HTERT RPE-1 (cell line): ENCODE data around the gene XKRX.

ENCODE experiments used
- in situ Hi-C: fragments of 300-500 bp; cut with MboI; formaldehyde crosslinking; loops from 4 replicates; pipeline ENCODE4 v1.14.3; 2020; ENCODE audit warnings: low sequenced_read_pairs

The XKRX gene

GRCh38 chrX:100928660-100929613, at the start of gene XKRX:
TSS of gene XKRX (minus strand) at chrX:100928917. CDS start at chrX:100928304, 613 bp downstream.
- in situ Hi-C loops: no loop called here

GRCh38 chrX:100976211-100976610, 47.5 kb upstream of the XKRX start:
- in situ Hi-C loops: no loop called here

GRCh38 chrX:100975212-100975611, 46.5 kb upstream of the XKRX start:
- in situ Hi-C loops: no loop called here

GRCh38 chrX:100973411-100973810, 44.7 kb upstream of the XKRX start:
- in situ Hi-C loops: no loop called here

- in situ Hi-C loops: no loop called here
These were observed 41.2 kb upstream of the XKRX start for GRCh38 chrX:100969936-100970335.

- in situ Hi-C loops: no loop called here
These were observed 40.7 kb upstream of the XKRX start, which contains the start of gene ARL13A for GRCh38 chrX:100969408-100969807. TSS of gene ARL13A (plus strand) at chrX:100969708. CDS start at chrX:100973690, 3,982 bp downstream.

GRCh38 chrX:100964362-100964761, 35.6 kb upstream of the XKRX start:
- in situ Hi-C loops: no loop called here

GRCh38 chrX:100962811-100963210, 34.1 kb upstream of the XKRX start:
- in situ Hi-C loops: no loop called here

DNA sequence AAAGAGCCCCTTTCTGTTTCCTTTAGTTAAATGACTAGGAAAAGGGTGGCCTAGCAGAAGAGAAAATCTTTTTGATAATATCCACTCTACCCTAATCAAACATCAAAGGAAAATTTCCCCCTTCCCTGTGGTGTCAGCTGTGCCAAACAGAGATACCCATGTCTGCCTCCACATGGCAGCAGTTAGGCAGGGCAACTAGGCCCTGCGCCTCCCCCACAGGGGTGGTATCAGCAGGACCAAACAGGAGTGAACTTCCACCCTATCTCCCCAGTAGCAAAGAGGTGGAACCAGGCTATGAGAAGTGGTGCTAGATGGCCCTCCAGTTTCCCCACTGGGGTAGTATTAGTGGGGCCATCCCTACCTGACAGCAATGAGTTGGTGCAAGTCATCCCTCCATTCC, 19.8 kb upstream of the XKRX start:
- in situ Hi-C loops: no loop called here

- in situ Hi-C loops: no loop called here
These were observed 17.7 kb upstream of the XKRX start for GRCh38 chrX:100946299-100946927.

DNA sequence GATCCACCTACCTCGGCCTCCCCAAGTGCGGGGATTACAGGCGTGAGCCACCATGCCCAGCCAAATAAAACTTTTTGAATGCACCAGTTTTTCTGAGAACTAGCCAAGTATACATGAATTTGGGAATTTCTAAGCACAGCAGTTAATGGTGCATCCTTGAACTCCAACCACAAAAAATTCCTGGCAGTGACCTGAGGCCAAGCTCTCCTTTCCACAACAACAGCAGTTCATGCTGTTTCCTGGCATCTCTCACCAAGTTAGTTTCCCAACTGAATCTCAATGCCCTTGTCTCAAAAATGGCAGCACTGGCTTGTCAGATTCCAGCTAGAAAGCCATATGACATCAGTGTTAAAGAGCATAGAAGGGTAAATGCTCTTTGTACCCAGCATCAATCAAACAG, 15.9 kb upstream of the XKRX start:
- in situ Hi-C loops: no loop called here

DNA sequence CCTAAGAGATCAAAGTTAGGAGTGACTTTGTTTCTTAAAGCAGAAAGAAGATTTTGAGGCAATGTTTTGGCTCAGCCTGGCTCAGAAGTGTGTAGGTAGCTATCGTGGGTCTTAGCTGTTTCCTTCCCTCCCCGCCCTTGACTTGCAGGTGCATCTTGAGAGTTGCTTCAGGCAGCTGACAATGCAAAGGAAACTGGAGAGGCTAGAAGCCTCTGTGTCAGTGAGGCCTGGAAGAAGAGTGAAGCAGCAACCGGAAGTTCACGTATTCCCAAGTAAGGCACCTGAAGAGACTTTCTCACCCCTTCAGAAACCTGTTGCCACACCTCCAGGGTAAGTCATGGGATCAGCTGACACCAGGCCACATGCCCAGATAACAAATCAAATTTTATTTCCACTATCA, 10.6 kb upstream of the XKRX start:
- in situ Hi-C loops: no loop called here

DNA sequence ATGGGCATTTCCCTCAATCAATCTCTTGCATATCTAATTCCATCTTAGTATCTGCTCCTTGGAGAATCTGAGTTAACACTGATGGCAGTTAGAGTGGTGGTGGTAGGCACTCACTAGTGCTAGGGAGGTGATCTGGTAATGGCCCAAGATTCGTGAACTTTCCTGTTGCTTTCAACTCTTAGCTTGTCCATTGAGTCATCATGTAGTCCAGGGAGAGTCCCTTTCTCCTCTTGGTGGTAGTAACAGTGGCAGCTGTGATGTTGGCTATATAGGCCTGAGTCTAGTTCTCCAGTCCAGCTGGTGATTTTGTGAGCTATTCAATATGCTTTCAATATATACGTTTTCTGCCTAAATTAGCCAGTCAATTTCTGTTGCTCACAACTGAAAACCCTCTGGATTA, 7.0 kb upstream of the XKRX start:
- in situ Hi-C loops: no loop called here

DNA sequence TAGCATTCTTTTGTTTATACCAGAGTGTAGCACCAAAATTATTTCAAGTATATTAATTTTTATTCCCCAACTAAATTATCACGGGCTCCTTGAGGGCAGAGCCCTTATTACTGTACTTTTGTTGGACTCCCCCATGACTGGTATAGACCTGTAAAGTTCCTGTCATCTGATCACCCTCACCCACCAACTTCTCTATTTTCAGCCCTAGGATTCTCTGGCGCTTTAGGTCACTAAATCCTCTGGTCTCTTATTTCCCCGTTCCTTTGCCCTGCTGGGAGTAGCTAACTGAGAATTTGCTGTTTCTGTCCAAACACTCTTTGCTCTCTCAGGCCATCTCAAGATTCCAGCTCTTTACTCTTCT, 3.2 kb upstream of the XKRX start:
- in situ Hi-C loops: no loop called here

- in situ Hi-C loops: no loop called here
These were observed 2.7 kb upstream of the XKRX start for GRCh38 chrX:100931218-100931924.

DNA sequence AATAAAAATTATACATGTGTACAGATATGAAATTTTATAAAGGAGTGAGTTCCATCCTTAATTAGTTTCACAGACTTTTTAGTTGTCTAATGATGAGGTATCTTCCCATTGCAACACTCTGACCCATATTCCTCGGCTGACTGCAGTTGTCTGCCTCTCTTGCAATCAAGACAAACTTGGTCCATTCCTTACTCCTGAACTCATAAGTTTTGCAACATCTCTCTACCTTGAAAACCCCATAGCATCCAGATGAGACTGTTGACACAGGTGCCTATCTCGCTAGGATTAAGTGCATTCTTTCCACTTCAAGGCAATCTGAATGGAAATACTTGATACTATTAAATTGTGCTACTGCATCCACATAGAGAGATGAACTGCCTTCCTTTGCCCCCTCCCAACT, 2.3 kb downstream of the XKRX start:
- in situ Hi-C loops: no loop called here

- in situ Hi-C loops: no loop called here
These were observed 4.3 kb downstream of the XKRX start for GRCh38 chrX:100924375-100924774.

DNA sequence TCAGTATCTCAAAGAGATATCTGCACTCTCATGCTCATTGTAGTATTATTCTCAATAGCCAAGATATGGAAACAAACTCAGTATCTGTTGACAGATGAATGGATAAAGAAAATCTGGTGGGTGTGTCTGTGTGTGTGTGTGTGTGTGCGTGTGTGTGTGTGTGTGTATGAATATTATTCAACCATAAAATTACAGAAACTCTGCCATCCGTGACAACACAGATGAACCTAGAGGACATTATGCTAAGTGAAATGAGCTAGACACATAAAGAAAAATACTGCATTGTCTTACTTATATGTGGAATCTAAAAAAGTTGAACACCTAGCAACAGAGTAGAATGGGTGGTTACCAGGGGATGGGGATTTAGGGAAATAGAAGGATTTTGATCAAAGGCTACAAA, 13.2 kb downstream of the XKRX start:
- in situ Hi-C loops: no loop called here

DNA sequence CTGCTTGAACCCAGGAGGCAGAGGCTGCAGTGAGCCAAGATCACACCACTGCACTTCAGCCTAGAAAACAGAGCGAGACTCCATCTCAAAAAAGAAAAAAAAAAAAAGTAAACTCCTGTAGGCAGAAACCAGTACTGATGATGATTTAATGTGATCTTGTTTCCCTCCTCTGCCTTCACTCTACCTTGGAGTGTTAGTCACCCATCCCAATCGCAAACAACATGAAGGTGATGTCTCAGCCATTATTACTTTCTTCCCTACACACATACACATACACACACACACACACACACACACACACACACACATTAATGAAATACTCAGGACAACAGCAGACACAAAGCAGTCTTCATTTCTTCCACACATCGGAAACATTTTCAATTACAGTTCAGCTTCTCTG, 15.6 kb downstream of the XKRX start:
- in situ Hi-C loops: no loop called here

DNA sequence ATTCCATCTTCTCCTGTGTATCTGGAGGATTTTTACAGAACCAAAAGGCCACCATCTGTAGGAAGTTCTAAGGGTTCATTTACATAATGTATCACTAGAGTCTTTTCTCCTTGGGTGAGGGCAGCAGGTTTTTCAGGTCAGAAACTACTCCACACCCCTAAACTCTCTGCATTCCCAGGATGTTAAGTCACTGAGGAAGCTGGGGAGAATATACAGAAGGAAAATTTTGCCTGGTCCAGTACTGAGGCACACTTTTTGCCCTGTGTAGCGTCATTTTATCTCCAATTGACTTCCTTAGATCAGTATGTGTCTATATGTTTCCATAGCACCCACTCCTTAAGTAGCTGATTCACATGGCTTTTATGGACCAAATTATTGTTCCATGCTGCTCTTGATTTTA, 17.0 kb downstream of the XKRX start:
- in situ Hi-C loops: no loop called here

DNA sequence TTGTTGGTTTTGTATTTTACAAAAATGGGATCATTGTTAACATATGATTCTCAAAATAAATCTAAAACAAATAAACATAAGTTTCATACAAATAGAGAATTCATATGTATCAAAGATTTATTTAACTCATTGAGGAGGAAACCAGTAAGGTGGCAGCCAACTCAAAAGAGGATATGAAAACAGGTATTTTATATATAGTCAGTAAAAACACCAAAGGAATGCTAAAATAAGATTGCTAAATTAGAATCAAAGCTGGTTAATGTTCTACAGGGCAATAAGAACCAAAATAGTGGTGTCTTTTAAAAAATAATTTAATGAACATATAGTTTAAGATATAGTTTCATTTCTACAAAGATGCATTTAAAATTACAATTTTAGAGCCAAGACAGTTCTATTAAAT, 23.1 kb downstream of the XKRX start:
- in situ Hi-C loops: no loop called here

DNA sequence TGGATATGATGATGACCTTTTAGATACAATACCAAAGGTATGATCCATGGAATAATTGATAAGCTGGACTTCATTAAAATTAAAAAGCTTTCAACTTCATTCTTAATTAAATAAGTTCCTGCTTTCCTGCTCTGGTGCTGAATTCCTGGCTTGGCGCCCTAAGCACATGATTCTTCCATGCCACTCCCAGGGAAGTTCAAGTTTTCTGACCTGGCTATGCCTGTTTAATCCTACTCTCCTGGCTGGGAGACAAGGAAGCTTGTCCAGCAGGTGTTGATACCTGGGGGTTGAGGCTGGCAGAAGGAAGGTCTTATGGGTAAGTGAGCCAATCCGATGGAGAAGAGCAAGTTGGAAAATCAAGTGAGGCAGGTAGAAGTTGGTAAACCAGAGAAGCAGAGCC, 24.3 kb downstream of the XKRX start:
- in situ Hi-C loops: no loop called here
